ENCODE data around the gene DCP1A. TPM values are rescaled to one million over a fixed set of nuclear protein-coding genes. Genes with fewer than 3 reads are reported as not detected.
"Not testable (repeated sequence)": the region's sequence is repeated elsewhere in the genome, so short reads cannot be mapped to it uniquely, and the experiment has no call there.

The DCP1A gene
- total RNA-seq, 1 donor from 2014 or later = 25.0 TPM

GRCh38 chr3:53377794-53378193 lies 30.5 kb upstream of the DCP1A start:
- no peak overlapping the region for H3K4me3 ChIP-seq (ENCODE audit: insufficient read depth, low read depth, low read length)
- H3K9ac ChIP-seq (ENCODE audit: low read length) = no peak overlapping the region
- H3K36me3 ChIP-seq (ENCODE audit: insufficient read depth, low read length) = no peaks in the 10 kb centered on the region
- FAIRE-seq = no peak
- no peaks in the 10 kb centered on the region for H3K4me1 ChIP-seq (ENCODE audit: insufficient read depth, low read length)
- TF ChIP-seq EZH2 (IDR thresholded peaks at IDR 0.05; ENCODE audit: insufficient read depth, low read length) = no peak
- no peak for TF ChIP-seq CTCF (IDR thresholded peaks at IDR 0.05; ENCODE audit: insufficient read depth, low read depth, low read length)
- H4K20me1 ChIP-seq (ENCODE audit: insufficient read depth, low read length) = no peaks in the 10 kb centered on the region
- no peaks in the 10 kb centered on the region for H3K9me3 ChIP-seq (ENCODE audit: insufficient read depth, low read depth, low read length)
- no peak overlapping the region for H3K27ac Mint-ChIP-seq (ENCODE audit: unreplicated experiment)
- H3K4me3 Mint-ChIP-seq (ENCODE audit: unreplicated experiment) = no peak overlapping the region
- H3K36me3 Mint-ChIP-seq (ENCODE audit: low read depth, unreplicated experiment) = no peaks in the 10 kb centered on the region
- H2AFZ ChIP-seq (ENCODE audit: low read depth, low read length) = no peak overlapping the region
- H3K9me3 Mint-ChIP-seq (ENCODE audit: unreplicated experiment) = no peaks in the 10 kb centered on the region
- peaks cover 2% of the 10 kb centered on the region for H3K4me1 Mint-ChIP-seq (ENCODE audit: low read depth, unreplicated experiment)
- H3K27me3 ChIP-seq (ENCODE audit: insufficient read depth, low read length) = no peaks in the 10 kb centered on the region
- no peak overlapping the region for H3K27ac ChIP-seq (ENCODE audit: low read depth, low read length)
- no peak overlapping the region for H3K4me2 ChIP-seq (ENCODE audit: low read length)
- DNase-seq (ENCODE audit: low read depth) = no peak
- H3K27me3 Mint-ChIP-seq (ENCODE audit: low read depth, unreplicated experiment) = peaks cover 5% of the 10 kb centered on the region
- H3K79me2 ChIP-seq (ENCODE audit: insufficient read depth, low read length) = no peaks in the 10 kb centered on the region

GRCh38 chr3:53376679-53377078 lies 29.3 kb upstream of the DCP1A start:
- H3K9me3 ChIP-seq (ENCODE audit: insufficient read depth, low read depth, low read length) = no peaks in the 10 kb centered on the region
- no peak overlapping the region for H3K9ac ChIP-seq (ENCODE audit: low read length)
- Mint-ChIP-seq H3K36me3 (ENCODE audit: low read depth, unreplicated experiment) (no peaks in the 10 kb centered on the region), H3K4me3 (ENCODE audit: unreplicated experiment) (no peak overlapping the region), H3K27me3 (ENCODE audit: low read depth, unreplicated experiment) (peaks cover 8% of the 10 kb centered on the region), H3K4me1 (ENCODE audit: low read depth, unreplicated experiment) (no peaks in the 10 kb centered on the region), H3K27ac (ENCODE audit: unreplicated experiment) (no peak overlapping the region), H3K9me3 (ENCODE audit: unreplicated experiment) (no peaks in the 10 kb centered on the region)
- H4K20me1 ChIP-seq (ENCODE audit: insufficient read depth, low read length) = no peaks in the 10 kb centered on the region
- TF ChIP-seq EZH2 (IDR thresholded peaks at IDR 0.05; ENCODE audit: insufficient read depth, low read length) = no peak
- no peak for TF ChIP-seq CTCF (IDR thresholded peaks at IDR 0.05; ENCODE audit: insufficient read depth, low read depth, low read length)
- DNase-seq (ENCODE audit: low read depth) (no peak), FAIRE-seq (no peak)
- no peaks in the 10 kb centered on the region for H3K79me2 ChIP-seq (ENCODE audit: insufficient read depth, low read length)
- no peak overlapping the region for H2AFZ ChIP-seq (ENCODE audit: low read depth, low read length)
- H3K4me3 ChIP-seq (ENCODE audit: insufficient read depth, low read depth, low read length) = no peak overlapping the region
- H3K27ac ChIP-seq (ENCODE audit: low read depth, low read length) = no peak overlapping the region
- no peaks in the 10 kb centered on the region for H3K27me3 ChIP-seq (ENCODE audit: insufficient read depth, low read length)
- H3K4me1 ChIP-seq (ENCODE audit: insufficient read depth, low read length) = no peaks in the 10 kb centered on the region
- H3K4me2 ChIP-seq (ENCODE audit: low read length) = no peak overlapping the region
- no peaks in the 10 kb centered on the region for H3K36me3 ChIP-seq (ENCODE audit: insufficient read depth, low read length)

- Histone ChIP-seq H3K27ac (ENCODE audit: low read depth, low read length) (no peak overlapping the region), H3K9ac (ENCODE audit: low read length) (no peak overlapping the region), H3K4me2 (ENCODE audit: low read length) (no peak overlapping the region), H4K20me1 (ENCODE audit: insufficient read depth, low read length) (no peaks in the 10 kb centered on the region), H3K4me3 (ENCODE audit: insufficient read depth, low read depth, low read length) (no peak overlapping the region), H3K4me1 (ENCODE audit: insufficient read depth, low read length) (no peaks in the 10 kb centered on the region), H3K9me3 (ENCODE audit: insufficient read depth, low read depth, low read length) (no peaks in the 10 kb centered on the region), H3K79me2 (ENCODE audit: insufficient read depth, low read length) (no peaks in the 10 kb centered on the region), H2AFZ (ENCODE audit: low read depth, low read length) (no peak overlapping the region), H3K36me3 (ENCODE audit: insufficient read depth, low read length) (no peaks in the 10 kb centered on the region), H3K27me3 (ENCODE audit: insufficient read depth, low read length) (no peaks in the 10 kb centered on the region)
- Mint-ChIP-seq H3K9me3 (ENCODE audit: unreplicated experiment) (peaks cover 5% of the 10 kb centered on the region), H3K27ac (ENCODE audit: unreplicated experiment) (no peak overlapping the region), H3K4me3 (ENCODE audit: unreplicated experiment) (no peak overlapping the region), H3K4me1 (ENCODE audit: low read depth, unreplicated experiment) (no peaks in the 10 kb centered on the region), H3K36me3 (ENCODE audit: low read depth, unreplicated experiment) (no peaks in the 10 kb centered on the region), H3K27me3 (ENCODE audit: low read depth, unreplicated experiment) (peaks cover 8% of the 10 kb centered on the region)
- FAIRE-seq = no peak
- DNase-seq (ENCODE audit: low read depth) = no peak
- TF ChIP-seq EZH2 (IDR thresholded peaks at IDR 0.05; ENCODE audit: insufficient read depth, low read length) (no peak), CTCF (IDR thresholded peaks at IDR 0.05; ENCODE audit: insufficient read depth, low read depth, low read length) (peak; percentile 70)
Observed at GRCh38 chr3:53375019-53375418, 27.7 kb upstream of the DCP1A start.

- H3K4me2 ChIP-seq (ENCODE audit: low read length); H2AFZ ChIP-seq (ENCODE audit: low read depth, low read length); H3K9me3 Mint-ChIP-seq (ENCODE audit: unreplicated experiment); H3K27ac ChIP-seq (ENCODE audit: low read depth, low read length); H3K79me2 ChIP-seq (ENCODE audit: insufficient read depth, low read length); H3K36me3 ChIP-seq (ENCODE audit: insufficient read depth, low read length); H3K9ac ChIP-seq (ENCODE audit: low read length); H3K4me3 Mint-ChIP-seq (ENCODE audit: unreplicated experiment); FAIRE-seq; H3K4me1 ChIP-seq (ENCODE audit: insufficient read depth, low read length); H3K27ac Mint-ChIP-seq (ENCODE audit: unreplicated experiment); DNase-seq (ENCODE audit: low read depth); H3K4me1 Mint-ChIP-seq (ENCODE audit: low read depth, unreplicated experiment); H3K36me3 Mint-ChIP-seq (ENCODE audit: low read depth, unreplicated experiment); H3K4me3 ChIP-seq (ENCODE audit: insufficient read depth, low read depth, low read length); H3K27me3 ChIP-seq (ENCODE audit: insufficient read depth, low read length); H4K20me1 ChIP-seq (ENCODE audit: insufficient read depth, low read length); H3K27me3 Mint-ChIP-seq (ENCODE audit: low read depth, unreplicated experiment); H3K9me3 ChIP-seq (ENCODE audit: insufficient read depth, low read depth, low read length): not testable (repeated sequence)
Observed at GRCh38 chr3:53370719-53371118, 23.4 kb upstream of the DCP1A start.
